Measurements from ENCODE around the gene SLMAP.

DNA sequence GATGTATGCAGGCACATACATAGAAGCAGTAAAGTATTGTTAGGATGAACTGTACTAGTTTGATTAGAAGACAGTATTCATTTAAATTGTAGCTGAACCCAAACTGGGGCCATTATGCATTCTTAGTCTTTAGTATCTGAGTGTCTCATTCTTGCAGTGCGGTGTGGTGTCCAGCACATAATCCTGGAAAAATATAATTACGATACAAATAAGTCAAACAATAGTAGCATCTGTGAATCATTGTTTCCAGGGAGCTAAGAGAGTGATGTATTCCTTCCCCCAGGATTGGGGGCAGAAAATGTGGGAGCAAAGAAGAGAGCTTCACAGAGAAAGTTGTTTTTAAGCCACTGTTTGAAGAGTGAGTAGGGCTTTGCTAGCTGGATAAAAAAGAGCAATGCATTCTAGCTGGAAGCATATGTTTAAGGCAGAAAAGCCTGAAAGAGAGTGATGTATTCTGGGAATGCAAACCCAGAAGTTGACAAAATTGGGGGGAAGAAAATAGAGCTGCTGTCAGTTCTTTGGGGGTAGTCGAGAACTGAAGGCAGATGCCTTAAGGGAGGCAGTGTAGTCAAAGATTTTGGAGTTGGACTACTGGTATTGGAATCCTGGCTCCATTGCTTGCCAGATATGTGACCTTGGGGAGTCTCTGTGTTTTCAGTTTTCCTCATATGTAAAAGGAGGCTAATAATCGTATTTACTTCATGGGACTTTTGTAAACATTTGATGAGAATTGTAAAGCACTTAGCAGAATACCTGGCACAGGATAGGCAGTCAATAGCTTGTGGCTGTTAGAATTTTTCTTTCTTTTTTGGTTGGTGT is 14.1 kb downstream of the SLMAP start:
- TF ChIP-seq, protein P1, sequence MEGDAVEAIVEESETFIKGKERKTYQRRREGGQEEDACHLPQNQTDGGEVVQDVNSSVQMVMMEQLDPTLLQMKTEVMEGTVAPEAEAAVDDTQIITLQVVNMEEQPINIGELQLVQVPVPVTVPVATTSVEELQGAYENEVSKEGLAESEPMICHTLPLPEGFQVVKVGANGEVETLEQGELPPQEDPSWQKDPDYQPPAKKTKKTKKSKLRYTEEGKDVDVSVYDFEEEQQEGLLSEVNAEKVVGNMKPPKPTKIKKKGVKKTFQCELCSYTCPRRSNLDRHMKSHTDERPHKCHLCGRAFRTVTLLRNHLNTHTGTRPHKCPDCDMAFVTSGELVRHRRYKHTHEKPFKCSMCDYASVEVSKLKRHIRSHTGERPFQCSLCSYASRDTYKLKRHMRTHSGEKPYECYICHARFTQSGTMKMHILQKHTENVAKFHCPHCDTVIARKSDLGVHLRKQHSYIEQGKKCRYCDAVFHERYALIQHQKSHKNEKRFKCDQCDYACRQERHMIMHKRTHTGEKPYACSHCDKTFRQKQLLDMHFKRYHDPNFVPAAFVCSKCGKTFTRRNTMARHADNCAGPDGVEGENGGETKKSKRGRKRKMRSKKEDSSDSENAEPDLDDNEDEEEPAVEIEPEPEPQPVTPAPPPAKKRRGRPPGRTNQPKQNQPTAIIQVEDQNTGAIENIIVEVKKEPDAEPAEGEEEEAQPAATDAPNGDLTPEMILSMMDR (IDR thresholded peaks at IDR 0.05) = no peak
- TF ChIP-seq POLR2A (IDR thresholded peaks at IDR 0.05) = no peak

Measured in breast epithelium (tissue), 3 donors.